Urinary bladder (tissue), 4 donors: Measurements from ENCODE around the gene KIF1B. TPM values are rescaled to one million over a fixed set of nuclear protein-coding genes. Genes with fewer than 3 reads are reported as not detected.
A peak's percentile ranks its signal among the peaks of the same experiment; 100 is the strongest.
"Not testable (repeated sequence)": the region's sequence is repeated elsewhere in the genome, so short reads cannot be mapped to it uniquely, and the experiment has no call there.

Source experiments
- DNase-seq: peaks from one replicate; pipeline ENCODE4 v3.0.0-alpha.2; 2015; ENCODE audit errors: extremely low spot score
- H3K27ac ChIP-seq: one replicate; pipeline ENCODE4 v1.5.1; 2013; ENCODE audit warnings: low read depth, mild to moderate bottlenecking, moderate library complexity
- H3K36me3 ChIP-seq: one replicate; pipeline ENCODE4 v1.6.1; 2013; ENCODE audit warnings: mild to moderate bottlenecking, moderate library complexity; ENCODE audit not compliant: insufficient read depth
- H3K4me1 ChIP-seq: one replicate; pipeline ENCODE4 v1.6.1; 2013; ENCODE audit warnings: mild to moderate bottlenecking, moderate library complexity; ENCODE audit not compliant: insufficient read depth
- H3K4me3 ChIP-seq: one replicate; pipeline ENCODE4 v1.5.1; 2013; ENCODE audit warnings: low read depth, low read length
- WGBS: extraction: QIAGEN DNeasy Blood & Tissue Kit; methylation state at CpG from one replicate; pipeline ENCODE4 v1.1.7; 2013; 5-methylcytosine and 5-hydroxymethylcytosine counted together
- polyA plus RNA-seq: library from polyadenylated mRNA; stranded (reverse); fragments of 200-250 nt; gene quantifications from one replicate; pipeline ENCODE4 v1.2.3, GENCODE V29; 2013
- small RNA-seq: library from RNA; depleted of rRNA; stranded (forward); fragments of <200 nt; gene quantifications from one replicate; pipeline ENCODE3, GENCODE V24; 2014
- total RNA-seq: library from RNA; depleted of rRNA; stranded (reverse); fragments of >200 nt; gene quantifications from one replicate; pipeline ENCODE4 v1.2.3, GENCODE V29; 2014
- donor health status: healthy with polysubstance abuse.
- donor health status: healthy.

Gene KIF1B
- total and polyA plus RNA-seq, 2 donors, result 17.2 to 96.0 TPM

- DNase-seq, H3K4me3 ChIP-seq, H3K27ac ChIP-seq, H3K4me1 ChIP-seq, H3K36me3 ChIP-seq: not testable (repeated sequence)
- 95% methylated on average over 8 of the region's 8 CpGs for WGBS
These were observed 208.4 kb downstream of the KIF1B start for GRCh38 chr1:10418741-10419140.

DNA sequence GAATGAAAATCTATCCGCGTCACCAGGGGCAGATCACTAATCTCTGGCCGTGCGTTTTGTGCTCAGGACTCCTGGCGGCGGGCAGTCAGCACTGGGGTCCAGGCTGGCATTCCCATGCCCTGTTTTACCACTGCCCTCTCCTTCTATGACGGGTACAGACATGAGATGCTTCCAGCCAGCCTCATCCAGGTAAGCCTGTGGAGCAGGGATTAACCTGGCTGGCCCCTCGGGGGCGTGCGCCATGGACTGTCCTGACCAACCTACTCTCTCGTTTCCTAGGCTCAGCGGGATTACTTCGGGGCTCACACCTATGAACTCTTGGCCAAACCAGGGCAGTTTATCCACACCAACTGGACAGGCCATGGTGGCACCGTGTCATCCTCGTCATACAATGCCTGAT lies 209.0 kb downstream of the KIF1B start:
- Histone ChIP-seq H3K4me1 (no peaks in the 10 kb centered on the region), H3K27ac (no peak overlapping the region), H3K4me3 (no peak overlapping the region), H3K36me3 (peaks cover 7% of the 10 kb centered on the region)
- WGBS, result 92% methylated on average over 15 of the region's 15 CpGs
- no peak for DNase-seq

DNA sequence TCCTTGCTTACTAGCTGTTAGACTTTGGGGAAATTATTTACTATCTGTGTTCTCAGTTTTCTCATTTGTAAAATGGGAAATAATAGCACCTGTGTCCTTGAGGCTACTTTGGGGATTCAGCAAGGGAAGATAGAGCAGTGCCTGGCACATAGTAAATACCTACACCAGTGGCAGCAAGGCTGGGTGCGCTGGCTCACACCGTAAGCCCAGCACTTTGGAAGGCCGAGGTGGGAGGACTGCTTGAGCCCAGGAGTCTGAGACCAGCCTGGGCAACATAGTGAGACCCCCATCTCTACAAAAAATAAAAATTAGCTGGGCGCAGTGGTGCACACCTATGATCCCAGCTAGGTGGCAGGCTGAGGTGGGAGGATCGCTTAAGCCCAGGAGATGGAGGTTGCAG lies 211.3 kb downstream of the KIF1B start:
- 94% methylated on average over 5 of the region's 5 CpGs for WGBS
- no peaks in the 10 kb centered on the region for H3K4me1 ChIP-seq
- no peak overlapping the region for H3K4me3 ChIP-seq
- peaks cover 7% of the 10 kb centered on the region for H3K36me3 ChIP-seq
- DNase-seq, result no peak
- H3K27ac ChIP-seq, result no peak overlapping the region

GRCh38 chr1:10424034-10424433 lies 213.7 kb downstream of the KIF1B start:
- WGBS, result 29% methylated on average over 9 of the region's 9 CpGs
- Histone ChIP-seq H3K4me3 (no peak overlapping the region), H3K4me1 (no peaks in the 10 kb centered on the region), H3K27ac (no peak overlapping the region), H3K36me3 (peaks cover 4% of the 10 kb centered on the region)
- peak; percentile 17 for DNase-seq

DNA sequence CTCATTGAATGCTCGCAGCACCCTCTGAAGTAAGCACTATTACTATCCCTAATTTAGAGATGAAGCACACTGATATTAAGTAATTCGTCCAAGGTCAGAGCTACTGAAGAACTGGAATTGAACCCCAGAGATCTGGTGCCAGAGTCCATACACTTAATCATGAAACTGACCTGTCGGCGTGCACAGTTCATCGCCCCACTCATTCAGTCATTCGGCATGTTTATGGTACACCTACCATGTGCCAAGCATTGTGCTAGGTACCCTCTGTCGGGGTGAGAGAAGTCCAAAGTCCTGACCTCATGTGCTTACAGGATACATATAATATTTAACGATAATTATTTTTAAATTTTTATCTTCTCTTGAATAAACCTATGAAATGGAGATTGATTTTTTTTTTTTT lies 214.3 kb downstream of the KIF1B start:
- WGBS, result 87% methylated on average over 8 of the region's 8 CpGs
- H3K4me3 ChIP-seq, result no peak overlapping the region
- H3K36me3 ChIP-seq, result peaks cover 2% of the 10 kb centered on the region
- no peak overlapping the region for H3K27ac ChIP-seq
- DNase-seq, result no peak
- no peaks in the 10 kb centered on the region for H3K4me1 ChIP-seq

GRCh38 chr1:10425826-10426534 lies 215.6 kb downstream of the KIF1B start:
- WGBS, result 72% methylated on average over 21 of the region's 21 CpGs
- H3K4me3 ChIP-seq, DNase-seq, H3K4me1 ChIP-seq, H3K27ac ChIP-seq, H3K36me3 ChIP-seq: not testable (repeated sequence)

- H3K36me3 ChIP-seq, H3K27ac ChIP-seq, H3K4me3 ChIP-seq, DNase-seq, H3K4me1 ChIP-seq: not testable (repeated sequence)
- 98% methylated on average over 21 of the region's 21 CpGs for WGBS
These were observed 216.1 kb downstream of the KIF1B start for GRCh38 chr1:10426535-10426848.

DNA sequence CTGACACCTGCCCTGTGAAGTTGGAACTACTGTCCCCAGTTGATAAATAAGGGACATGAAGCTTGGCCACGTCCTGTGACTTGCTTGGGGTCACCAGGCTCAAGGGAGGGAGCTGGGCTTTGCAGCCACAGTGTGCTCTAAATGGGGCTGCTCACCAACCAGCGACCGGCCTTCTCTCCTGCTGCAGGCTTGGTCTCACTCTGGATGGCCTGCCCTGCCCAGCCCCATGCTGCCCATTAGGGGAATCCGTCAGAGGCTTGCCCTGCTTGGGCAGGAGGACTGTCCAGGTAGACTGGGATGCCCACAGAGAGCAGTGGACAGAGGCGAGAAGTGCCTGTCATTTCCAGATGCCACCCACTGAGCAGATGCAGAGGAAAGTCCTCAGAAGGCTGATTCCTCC lies 218.6 kb downstream of the KIF1B start:
- no peak overlapping the region for H3K4me3 ChIP-seq

GRCh38 chr1:10429868-10430215 lies 219.5 kb downstream of the KIF1B start:
- no peaks in the 10 kb centered on the region for H3K36me3 ChIP-seq
- no peak overlapping the region for H3K27ac ChIP-seq
- 23% methylated on average over 16 of the region's 16 CpGs for WGBS
- DNase-seq, result no peak
- no peaks in the 10 kb centered on the region for H3K4me1 ChIP-seq
- H3K4me3 ChIP-seq, result peak overlapping the region; percentile 63

More for the DNA sequence above, 218.6 kb downstream of the KIF1B start:
- Histone ChIP-seq H3K27ac (no peak overlapping the region), H3K36me3 (no peaks in the 10 kb centered on the region), H3K4me1 (no peaks in the 10 kb centered on the region)
- 85% methylated on average over 5 of the region's 5 CpGs for WGBS
- DNase-seq, result no peak

DNA sequence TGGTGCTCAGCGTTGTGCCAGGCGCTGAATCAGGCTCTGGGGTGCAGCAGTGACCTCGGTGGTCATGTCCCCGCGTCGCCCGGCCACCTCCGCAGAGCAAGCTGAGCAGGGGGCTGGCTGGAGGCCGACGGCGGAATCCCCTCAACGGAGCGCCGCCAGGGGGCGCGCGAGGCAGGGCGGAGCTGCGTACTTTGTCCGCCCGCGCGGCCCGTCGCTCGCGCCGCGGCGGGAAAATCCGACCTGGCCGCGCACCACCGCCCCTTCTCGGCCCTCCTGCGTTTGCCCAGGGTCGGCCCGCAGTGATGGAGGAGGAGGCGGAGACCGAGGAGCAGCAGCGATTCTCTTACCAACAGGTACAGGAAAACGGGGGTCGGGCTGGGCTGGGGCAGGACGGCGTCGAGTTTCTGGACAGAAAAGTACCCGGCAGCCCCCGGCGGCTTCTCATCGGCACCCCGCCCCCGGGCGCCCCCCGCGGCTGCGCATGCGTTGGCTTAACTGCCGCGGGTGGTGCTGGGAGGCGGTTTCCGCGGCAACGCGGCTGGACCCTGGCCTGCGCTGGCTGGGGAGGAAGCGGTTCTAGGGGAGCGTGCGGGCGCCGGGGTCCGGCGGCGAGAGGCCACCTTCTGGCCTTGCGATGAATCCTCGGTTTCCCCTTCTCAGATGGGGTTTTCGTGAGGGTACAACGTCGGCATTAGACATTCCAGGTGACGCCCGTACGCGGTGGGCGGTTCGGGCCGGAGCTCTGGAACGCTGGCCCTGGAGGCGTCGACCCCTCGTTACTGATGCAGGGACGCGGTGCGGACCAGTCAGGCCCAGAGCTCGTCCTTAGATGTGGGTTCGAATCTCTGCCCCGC lies 220.1 kb downstream of the KIF1B start, which contains the start of gene CENPS:
TSS of gene CENPS (plus strand) at position 218 of the 854 bp plus-strand sequence. CDS start at position 303, 85 bp downstream.
- under 1% methylated on average over 95 of the region's 95 CpGs for WGBS
- DNase-seq, result peak; percentile 76
- Histone ChIP-seq H3K27ac (no peak within 1 kb of the TSS), H3K4me1 (no peaks in the 10 kb centered on the region), H3K4me3 (peak within 1 kb of the TSS; percentile 63), H3K36me3 (no peaks in the 10 kb centered on the region)

Small RNA genes within 50 kb of the gene (small RNA-seq; reads per million reads assigned to genes)
- not detected for gene MIR1273D
- gene RNU6-37P, result not detected
- gene RNU6-828P, result not detected

Other genes starting within 250 kb of the KIF1B start
- gene RBP7, start 213.3 kb upstream of the KIF1B start, total RNA-seq, result 2.4 TPM
- gene RBP7, start 213.3 kb upstream of the KIF1B start, polyA plus RNA-seq, result 20.9 TPM
- 37.1 TPM for gene UBE4B, start 177.6 kb upstream of the KIF1B start, total RNA-seq
- gene UBE4B, start 177.6 kb upstream of the KIF1B start, polyA plus RNA-seq, result 27.4 TPM
- gene PGD, start 188.5 kb downstream of the KIF1B start, total RNA-seq, result 19.5 TPM
- 65.3 TPM for gene PGD, start 188.5 kb downstream of the KIF1B start, polyA plus RNA-seq
- 6.1 TPM for gene CENPS, start 219.9 kb downstream of the KIF1B start, total RNA-seq
- 13.8 TPM for gene CENPS, start 219.9 kb downstream of the KIF1B start, polyA plus RNA-seq
- 0.26 TPM for gene CORT, start 239.5 kb downstream of the KIF1B start, total RNA-seq
- 0.43 TPM for gene CORT, start 239.5 kb downstream of the KIF1B start, polyA plus RNA-seq